Right lobe of liver (tissue), 6 donors: ENCODE measurements around the gene CEP83. TPM values are rescaled to one million over a fixed set of nuclear protein-coding genes. Genes with fewer than 3 reads are reported as not detected.
A peak's percentile ranks its signal among the peaks of the same experiment; 100 is the strongest.

ENCODE experiments used
- ATAC-seq, 4 donors: fragments of 200-7000 bp; cut with Tn5 transposase; one replicate each; pipeline ENCODE4 v1.9.1; 2020; ENCODE audit warnings: mild to moderate bottlenecking in 4 of 4, moderate library complexity in 4 of 4
- DNase-seq, 3 donors: peaks; one replicate each; pipeline ENCODE4 v3.0.0-alpha.2; 2020
- H3K27ac ChIP-seq, 3 donors: fragments of 200-600 bp; one replicate each; pipeline ENCODE4 v1.8.0; 2022
- H3K27me3 ChIP-seq, 2 donors: fragments of 200-600 bp; one replicate each; pipeline ENCODE4 v1.8.0; 2022
- H3K36me3 ChIP-seq, 4 donors: fragments of 200-600 bp; sonication (generic) in 1 of 4; one replicate each; pipeline versions ENCODE4 v1.5.1 to v1.8.0; 2017 to 2022; ENCODE audit warnings: control low read depth in 1 of 4
- H3K4me1 ChIP-seq, 4 donors: fragments of 200-600 bp; sonication (generic) in 1 of 4; one replicate each; pipeline versions ENCODE4 v1.5.1 to v1.8.0; 2017 to 2022; ENCODE audit warnings: control low read depth in 1 of 4
- H3K4me3 ChIP-seq, 3 donors: fragments of 200-600 bp; one replicate each; pipeline ENCODE4 v1.8.0; 2022
- H3K9me3 ChIP-seq, 4 donors: fragments of 200-600 bp; sonication (generic) in 1 of 4; one replicate each; pipeline versions ENCODE4 v1.5.1 to v1.8.0; 2017 to 2022; ENCODE audit warnings: control low read depth in 1 of 4
- CTCF ChIP-seq, 4 donors: fragments of 200-600 bp in 3 of 4; fragments of 450-650 bp in 1 of 4; IDR thresholded peaks; one replicate each; pipeline versions ENCODE4 v1.5.1 to v1.8.0; 2016 to 2022; ENCODE audit warnings: antibody characterized with exemption in 4 of 4, mild to moderate bottlenecking in 2 of 4
- POLR2A ChIP-seq: fragments of 450-650 bp; IDR thresholded peaks from one replicate; pipeline ENCODE4 v1.6.1; 2017; ENCODE audit warnings: antibody characterized with exemption, mild to moderate bottlenecking
- WGBS: methylation state at CpG from one replicate; pipeline ENCODE4 v1.1.6; 2018; ENCODE audit warnings: low coverage, low lambda C conversion rate; ENCODE audit not compliant: insufficient coverage; ENCODE audit errors: missing lambda C conversion rate; 5-methylcytosine and 5-hydroxymethylcytosine counted together
- intact Hi-C, 2 donors: fragments of 100-400 bp; cut with DNase I; formaldehyde crosslinking; loops; one replicate each; pipeline versions ENCODE4 v1.11.2 to v1.14.1; 2022
- total RNA-seq, 6 experiments: library from RNA; depleted of rRNA in 2 of 6; stranded (reverse); fragments of >200 nt in 2 of 6; fragmentation: NEBNext Ultra II Directional in 3 of 6; extraction: Animal tissue kit (Norgen Biotek cat#: 25700) in 3 of 6; gene quantifications; one replicate each; pipeline versions ENCODE4 v1.1.0 to v1.2.4, GENCODE V29; 2016 to 2023
- donor health status: DM: no; HTN: yes; CAD: no.
- donor health status: DM: no; HTN: no; CAD: no.
- donor health status: DM: no; HTN: no; CAD: no.
- donor health status: DM: no; HTN: yes; CAD: no.
- donor health status: DM: no; HTN: yes; CAD: no.

Gene CEP83
- total RNA-seq, 6 experiments from 2014 or later = 4.2 to 9.5 (median 6.4) TPM

GRCh38 chr12:94503619-94504018 is 44.0 kb upstream of the CEP83 start:
- intact Hi-C loops = no loop called here
- no peaks in the 10 kb centered on the region for H3K36me3 ChIP-seq
- TF ChIP-seq CTCF (IDR thresholded peaks at IDR 0.05) (no peak), POLR2A (no peak)
- DNase-seq = no peak
- H3K4me1 ChIP-seq = peaks cover 0 to 16% (median 0%) of the 10 kb centered on the region in 4 donors
- no peak overlapping the region for H3K27ac ChIP-seq
- 42% methylated on average over 1 of the region's 1 CpG for WGBS
- ATAC-seq = no peak
- no peaks in the 10 kb centered on the region for H3K9me3 ChIP-seq
- no peaks in the 10 kb centered on the region for H3K27me3 ChIP-seq
- no peak overlapping the region for H3K4me3 ChIP-seq

- TF ChIP-seq CTCF (IDR thresholded peaks at IDR 0.05) (no peak), POLR2A (no peak)
- peak overlapping the region in 1 of 3 donors; percentile 81 for H3K27ac ChIP-seq
- H3K9me3 ChIP-seq = no peaks in the 10 kb centered on the region
- no peaks in the 10 kb centered on the region for H3K36me3 ChIP-seq
- peak; percentile 92 to 99 (median 95) for ATAC-seq
- H3K4me3 ChIP-seq = no peak overlapping the region
- intact Hi-C loops = no loop called here
- WGBS = 14% methylated on average over 2 of the region's 3 CpGs
- no peaks in the 10 kb centered on the region for H3K27me3 ChIP-seq
- peaks cover 0 to 20% (median 0%) of the 10 kb centered on the region in 4 donors for H3K4me1 ChIP-seq
- DNase-seq = peak in 2 of 3 donors; percentile 22 to 87
Measured at GRCh38 chr12:94500831-94501567, 41.3 kb upstream of the CEP83 start.

- peaks cover 0 to 20% (median 0%) of the 10 kb centered on the region in 4 donors for H3K4me1 ChIP-seq
- TF ChIP-seq POLR2A (no peak), CTCF (IDR thresholded peaks at IDR 0.05) (no peak)
- no peak for DNase-seq
Measured at GRCh38 chr12:94498698-94499097, 39.0 kb upstream of the CEP83 start.

GRCh38 chr12:94498073-94498472 is 38.4 kb upstream of the CEP83 start:
- TF ChIP-seq CTCF (IDR thresholded peaks at IDR 0.05) (no peak), POLR2A (no peak)
- intact Hi-C loops = no loop called here
- H3K27me3 ChIP-seq = no peaks in the 10 kb centered on the region
- no peak overlapping the region for H3K4me3 ChIP-seq
- ATAC-seq (no peak), DNase-seq (no peak)
- H3K9me3 ChIP-seq = no peaks in the 10 kb centered on the region
- H3K36me3 ChIP-seq = no peaks in the 10 kb centered on the region
- H3K4me1 ChIP-seq = peaks cover 0 to 20% (median 0%) of the 10 kb centered on the region in 4 donors
- no peak overlapping the region for H3K27ac ChIP-seq
- 90% methylated on average over 2 of the region's 8 CpGs for WGBS

More at GRCh38 chr12:94498698-94499097, 39.0 kb upstream of the CEP83 start:
- WGBS = no CpG with 5 or more reads among the region's 3 CpGs
- intact Hi-C loops = no loop called here
- H3K36me3 ChIP-seq = no peaks in the 10 kb centered on the region
- no peaks in the 10 kb centered on the region for H3K27me3 ChIP-seq
- H3K4me3 ChIP-seq = no peak overlapping the region
- ATAC-seq = no peak
- no peaks in the 10 kb centered on the region for H3K9me3 ChIP-seq
- H3K27ac ChIP-seq = no peak overlapping the region
